Ishikawa (cell line): ENCODE measurements around the gene KIF12.

Experiments used
- CEBPB ChIP-seq: IDR thresholded peaks from 2 replicates; pipeline ENCODE4 v1.6.1; 2012
- CREB1 ChIP-seq: IDR thresholded peaks from 2 replicates; pipeline ENCODE4 v1.6.1; 2012; ENCODE audit warnings: low read depth
- EGR1 ChIP-seq: IDR thresholded peaks from 2 replicates; pipeline ENCODE4 v1.6.1; 2012
- EP300 ChIP-seq: IDR thresholded peaks from 2 replicates; pipeline ENCODE4 v1.6.1; 2012; ENCODE audit warnings: borderline replicate concordance
- FOXM1 ChIP-seq: IDR thresholded peaks from 2 replicates; pipeline ENCODE4 v1.6.1; 2012; ENCODE audit warnings: low read depth, borderline replicate concordance
- NFIC ChIP-seq: IDR thresholded peaks from 2 replicates; pipeline ENCODE4 v1.6.1; 2012
- RAD21 ChIP-seq: IDR thresholded peaks from 2 replicates; pipeline ENCODE4 v1.6.1; 2012; ENCODE audit warnings: low read depth
- REST ChIP-seq: IDR thresholded peaks from 2 replicates; pipeline ENCODE4 v1.6.1; 2012; ENCODE audit warnings: low read depth, mild to moderate bottlenecking
- TAF1 ChIP-seq: IDR thresholded peaks from 2 replicates; pipeline ENCODE4 v1.6.1; 2012; ENCODE audit warnings: low read depth, mild to moderate bottlenecking
- TCF12 ChIP-seq: IDR thresholded peaks from 2 replicates; pipeline ENCODE4 v1.6.1; 2012; ENCODE audit warnings: low read depth
- TEAD4 ChIP-seq: IDR thresholded peaks from 2 replicates; pipeline ENCODE4 v1.6.1; 2012
- USF1 ChIP-seq: IDR thresholded peaks from 2 replicates; pipeline ENCODE4 v1.6.1; 2012
- YY1 ChIP-seq: IDR thresholded peaks from 2 replicates; pipeline ENCODE4 v1.6.1; 2012; ENCODE audit warnings: low read depth
- ZBTB7A ChIP-seq: IDR thresholded peaks from 2 replicates; pipeline ENCODE4 v1.6.1; 2012; ENCODE audit warnings: low read depth
- TF ChIP-seq, protein P1 (sequence below): IDR thresholded peaks from 2 replicates; pipeline ENCODE4 v1.6.1; 2012

KIF12 gene

GRCh38 chr9:114108016-114108833, 9.1 kb upstream of the KIF12 start:
- TF ChIP-seq REST (no peak), RAD21 (peak; percentile 97)

DNA sequence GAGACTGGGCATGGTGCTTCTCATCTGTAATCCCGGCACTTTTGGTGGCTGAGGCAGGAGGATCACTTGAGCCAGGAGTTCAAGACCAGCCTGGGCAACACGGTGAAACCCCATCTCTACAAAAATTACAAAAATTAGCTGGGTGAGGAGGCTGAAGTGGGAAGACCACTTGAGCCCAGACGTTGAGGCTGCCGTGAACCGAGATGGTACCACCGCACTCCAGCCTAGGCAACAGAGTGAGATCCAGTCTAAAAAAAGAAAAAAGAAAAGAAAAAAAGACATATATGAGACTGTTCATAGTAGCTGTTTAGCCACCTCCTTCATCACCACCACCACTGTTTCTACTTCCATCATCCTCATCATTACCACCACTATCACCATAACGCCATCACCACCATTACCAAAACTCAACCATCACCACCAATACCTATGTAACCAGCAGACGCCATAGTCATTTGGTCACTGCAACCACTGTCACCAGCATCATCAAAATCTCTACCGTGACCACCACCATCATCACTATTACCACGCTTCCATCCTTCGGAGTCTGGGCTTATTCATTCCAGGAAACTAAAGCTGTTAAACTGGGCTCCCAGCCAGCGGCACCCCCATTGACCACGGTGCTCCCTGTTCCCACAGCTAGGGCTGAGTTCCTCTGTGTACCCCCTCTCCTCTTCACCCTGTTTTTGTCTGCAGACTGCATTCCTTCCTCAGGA, 8.4 kb upstream of the KIF12 start:
- no peak for TF ChIP-seq YY1
- no peak for TF ChIP-seq EGR1
- no peak for TF ChIP-seq CREB1
- no peak for TF ChIP-seq NFIC
- TF ChIP-seq ZBTB7A = no peak
- no peak for TF ChIP-seq TEAD4
- no peak for TF ChIP-seq RAD21
- no peak for TF ChIP-seq USF1
- no peak for TF ChIP-seq FOXM1

DNA sequence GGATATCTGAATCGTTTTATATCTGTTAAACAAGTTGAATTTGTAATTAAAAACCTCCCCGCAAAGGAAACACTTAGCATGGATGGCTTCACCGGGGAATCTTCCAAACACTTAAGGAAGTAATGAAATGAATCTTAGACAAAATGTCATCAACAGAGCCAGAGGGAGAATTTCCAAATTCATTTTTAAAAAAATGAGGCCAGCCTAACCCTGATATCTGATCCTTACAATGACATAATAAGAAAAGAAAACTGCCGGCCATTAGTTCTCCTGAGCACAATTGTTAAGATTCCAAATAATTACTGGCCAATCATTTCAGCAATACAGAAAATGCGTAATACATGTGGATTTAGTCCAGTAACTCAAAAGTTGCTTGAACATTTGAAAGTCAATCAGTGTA, 6.1 kb upstream of the KIF12 start:
- TF ChIP-seq USF1 (no peak), YY1 (no peak), REST (no peak), EP300 (no peak), TCF12 (no peak), NFIC (no peak)

GRCh38 chr9:114102484-114102883, 3.4 kb upstream of the KIF12 start:
- TF ChIP-seq USF1 = no peak
- TF ChIP-seq ZBTB7A = no peak
- TF ChIP-seq EP300 = no peak
- no peak for TF ChIP-seq CREB1
- no peak for TF ChIP-seq RAD21
- TF ChIP-seq, protein P1, sequence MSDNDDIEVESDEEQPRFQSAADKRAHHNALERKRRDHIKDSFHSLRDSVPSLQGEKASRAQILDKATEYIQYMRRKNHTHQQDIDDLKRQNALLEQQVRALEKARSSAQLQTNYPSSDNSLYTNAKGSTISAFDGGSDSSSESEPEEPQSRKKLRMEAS = no peak
- no peak for TF ChIP-seq NFIC
- TF ChIP-seq CEBPB = no peak
- no peak for TF ChIP-seq YY1
- TF ChIP-seq EGR1 = no peak
- TF ChIP-seq TAF1 = no peak
- no peak for TF ChIP-seq FOXM1
- TF ChIP-seq TCF12 = no peak
- no peak for TF ChIP-seq TEAD4
- TF ChIP-seq REST = no peak
